Measurements from ENCODE around the gene VEZF1. TPM values are rescaled to one million over a fixed set of nuclear protein-coding genes. Genes with fewer than 3 reads are reported as not detected.
A peak's percentile ranks its signal among the peaks of the same experiment; 100 is the strongest.

Gene VEZF1
- total RNA-seq, 1 donor from 2014 or later = 82.5 TPM

DNA sequence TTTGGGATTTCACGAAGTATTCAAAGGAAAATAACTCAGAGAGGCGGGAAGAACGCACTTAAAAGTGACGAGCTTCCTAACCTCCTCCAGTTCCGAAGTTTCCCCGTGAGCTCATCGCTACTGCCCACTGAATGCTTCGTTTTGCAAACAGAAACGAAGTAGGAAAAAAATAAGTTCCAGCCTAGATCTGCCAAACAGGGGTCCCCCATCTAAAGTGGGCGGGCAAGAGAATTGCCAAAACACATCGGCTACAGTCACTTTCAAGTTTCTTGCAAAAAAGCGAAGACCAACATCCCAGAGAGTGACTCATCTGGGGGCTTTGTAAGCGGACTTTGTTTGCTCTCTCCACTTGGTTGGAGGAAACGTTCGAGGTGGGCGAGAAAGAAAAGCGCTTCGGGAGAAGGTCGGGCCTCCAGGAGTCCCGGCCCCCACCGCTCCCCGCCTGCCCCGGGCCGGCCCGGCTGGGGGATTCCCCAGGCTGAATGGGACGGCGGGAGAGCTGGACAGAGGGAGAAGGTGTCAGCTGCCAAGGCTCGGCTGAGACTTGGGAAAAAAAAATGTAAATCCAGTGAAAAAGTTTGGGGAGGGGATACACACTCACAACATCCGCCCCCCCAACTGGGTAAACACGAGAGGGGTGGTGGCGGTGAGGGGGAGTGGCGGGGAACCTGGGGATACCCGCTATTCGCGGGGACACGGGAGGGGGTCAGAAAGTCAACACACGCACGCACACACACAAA is 1.0 kb downstream of the VEZF1 start:
- TF ChIP-seq, protein P1, sequence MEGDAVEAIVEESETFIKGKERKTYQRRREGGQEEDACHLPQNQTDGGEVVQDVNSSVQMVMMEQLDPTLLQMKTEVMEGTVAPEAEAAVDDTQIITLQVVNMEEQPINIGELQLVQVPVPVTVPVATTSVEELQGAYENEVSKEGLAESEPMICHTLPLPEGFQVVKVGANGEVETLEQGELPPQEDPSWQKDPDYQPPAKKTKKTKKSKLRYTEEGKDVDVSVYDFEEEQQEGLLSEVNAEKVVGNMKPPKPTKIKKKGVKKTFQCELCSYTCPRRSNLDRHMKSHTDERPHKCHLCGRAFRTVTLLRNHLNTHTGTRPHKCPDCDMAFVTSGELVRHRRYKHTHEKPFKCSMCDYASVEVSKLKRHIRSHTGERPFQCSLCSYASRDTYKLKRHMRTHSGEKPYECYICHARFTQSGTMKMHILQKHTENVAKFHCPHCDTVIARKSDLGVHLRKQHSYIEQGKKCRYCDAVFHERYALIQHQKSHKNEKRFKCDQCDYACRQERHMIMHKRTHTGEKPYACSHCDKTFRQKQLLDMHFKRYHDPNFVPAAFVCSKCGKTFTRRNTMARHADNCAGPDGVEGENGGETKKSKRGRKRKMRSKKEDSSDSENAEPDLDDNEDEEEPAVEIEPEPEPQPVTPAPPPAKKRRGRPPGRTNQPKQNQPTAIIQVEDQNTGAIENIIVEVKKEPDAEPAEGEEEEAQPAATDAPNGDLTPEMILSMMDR (IDR thresholded peaks at IDR 0.05; ENCODE audit: unreplicated experiment) = no peak
- no peaks in the 10 kb centered on the region for H3K9me3 Mint-ChIP-seq
- peak overlapping the region; percentile 89 for H3K4me3 Mint-ChIP-seq
- peak overlapping the region; percentile 98 for H3K27ac Mint-ChIP-seq
- H3K36me3 Mint-ChIP-seq = peaks cover 7% of the 10 kb centered on the region
- peak; percentile 32 to 60 for DNase-seq (ENCODE audit: low spot score in 2 of 2, unreplicated experiment in 2 of 2)
- H3K27me3 Mint-ChIP-seq (ENCODE audit: low read depth) = no peaks in the 10 kb centered on the region
- H3K4me1 Mint-ChIP-seq = peaks cover 62% of the 10 kb centered on the region

- no peak for DNase-seq (ENCODE audit: low spot score in 2 of 2, unreplicated experiment in 2 of 2)
- H3K27me3 Mint-ChIP-seq (ENCODE audit: low read depth) = no peaks in the 10 kb centered on the region
- peak overlapping the region; percentile 90 for H3K27ac Mint-ChIP-seq
- peaks cover 9% of the 10 kb centered on the region for H3K36me3 Mint-ChIP-seq
- no peaks in the 10 kb centered on the region for H3K9me3 Mint-ChIP-seq
- TF ChIP-seq, protein P1 (IDR thresholded peaks at IDR 0.05; ENCODE audit: unreplicated experiment) = no peak
- peak overlapping the region; percentile 46 for H3K4me3 Mint-ChIP-seq
- peaks cover 69% of the 10 kb centered on the region for H3K4me1 Mint-ChIP-seq
Measured at GRCh38 chr17:57985675-57985974, 2.4 kb downstream of the VEZF1 start.

DNA sequence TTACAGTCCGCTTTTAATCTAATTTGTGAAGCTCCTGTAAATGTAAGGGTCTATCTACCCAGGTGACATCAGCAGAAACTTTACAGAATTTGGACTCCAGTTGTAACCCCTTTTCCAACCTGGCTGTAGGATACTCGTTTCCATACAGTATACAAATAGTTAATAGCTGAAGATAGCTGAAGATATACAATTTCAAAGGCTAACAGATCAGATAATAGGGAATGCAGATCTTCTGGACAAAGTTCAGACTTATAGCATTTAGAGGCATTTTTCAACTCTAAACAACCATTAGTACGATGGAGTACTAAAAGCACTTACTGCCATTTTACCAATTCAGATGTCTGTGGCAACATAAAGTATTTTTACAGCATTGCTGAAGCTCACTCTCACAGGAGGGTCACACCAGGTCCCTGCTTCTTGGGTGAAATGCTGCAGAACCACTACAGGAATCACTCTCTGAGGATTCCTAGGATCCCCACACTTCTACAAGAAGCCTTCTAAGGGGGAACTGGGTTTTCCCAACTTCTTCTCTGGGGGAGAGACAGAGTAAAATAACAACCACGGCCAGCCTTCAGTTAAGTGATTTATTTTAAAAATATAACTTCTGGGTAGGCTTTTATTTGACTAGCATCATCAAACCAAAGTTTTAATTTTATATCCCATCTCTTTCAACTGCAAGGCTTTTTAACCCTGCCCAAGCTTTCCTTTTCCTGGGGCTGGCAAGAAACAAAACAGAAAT is 2.9 kb downstream of the VEZF1 start:
- TF ChIP-seq, protein P1 (IDR thresholded peaks at IDR 0.05; ENCODE audit: unreplicated experiment) = no peak
- Mint-ChIP-seq H3K9me3 (no peaks in the 10 kb centered on the region), H3K27ac (peak overlapping the region; percentile 90), H3K36me3 (peaks cover 12% of the 10 kb centered on the region), H3K27me3 (ENCODE audit: low read depth) (no peaks in the 10 kb centered on the region), H3K4me1 (peaks cover 69% of the 10 kb centered on the region), H3K4me3 (peak overlapping the region; percentile 46)
- DNase-seq (ENCODE audit: low spot score in 2 of 2, unreplicated experiment in 2 of 2) = no peak

DNA sequence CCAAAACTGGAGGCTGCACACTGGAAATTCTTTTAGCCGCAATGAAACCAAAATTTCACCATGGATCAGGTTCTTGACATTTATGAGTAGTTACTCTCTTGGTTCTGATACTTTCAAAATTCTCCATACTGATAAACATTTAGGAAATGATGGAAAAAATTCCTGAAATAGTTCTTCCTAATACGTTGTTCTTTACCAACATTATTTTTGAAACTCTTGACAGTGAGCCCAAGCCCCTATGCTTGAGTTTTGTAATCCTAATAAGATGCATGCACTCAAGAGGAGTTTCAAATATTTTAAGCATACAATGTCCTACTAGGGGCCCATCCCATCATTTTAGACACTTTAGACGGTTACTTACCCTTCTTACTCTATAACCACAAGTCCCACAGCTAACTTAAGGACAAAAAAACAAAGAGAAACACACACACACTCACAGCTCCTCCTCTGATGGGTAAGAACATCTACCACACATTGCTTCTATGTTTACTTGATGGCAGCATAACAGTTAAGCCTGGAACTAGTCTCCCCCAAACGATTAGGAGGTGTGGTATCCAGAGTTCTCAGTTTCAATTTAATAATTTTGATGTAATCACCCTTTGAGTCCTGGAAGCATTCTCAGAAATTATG is 3.7 kb downstream of the VEZF1 start:
- Mint-ChIP-seq H3K9me3 (no peaks in the 10 kb centered on the region), H3K4me1 (peaks cover 62% of the 10 kb centered on the region), H3K27me3 (ENCODE audit: low read depth) (no peaks in the 10 kb centered on the region), H3K27ac (peak overlapping the region; percentile 90), H3K4me3 (peak overlapping the region; percentile 46), H3K36me3 (peaks cover 12% of the 10 kb centered on the region)
- TF ChIP-seq, protein P1 (IDR thresholded peaks at IDR 0.05; ENCODE audit: unreplicated experiment) = no peak
- DNase-seq (ENCODE audit: low spot score in 2 of 2, unreplicated experiment in 2 of 2) = no peak

DNA sequence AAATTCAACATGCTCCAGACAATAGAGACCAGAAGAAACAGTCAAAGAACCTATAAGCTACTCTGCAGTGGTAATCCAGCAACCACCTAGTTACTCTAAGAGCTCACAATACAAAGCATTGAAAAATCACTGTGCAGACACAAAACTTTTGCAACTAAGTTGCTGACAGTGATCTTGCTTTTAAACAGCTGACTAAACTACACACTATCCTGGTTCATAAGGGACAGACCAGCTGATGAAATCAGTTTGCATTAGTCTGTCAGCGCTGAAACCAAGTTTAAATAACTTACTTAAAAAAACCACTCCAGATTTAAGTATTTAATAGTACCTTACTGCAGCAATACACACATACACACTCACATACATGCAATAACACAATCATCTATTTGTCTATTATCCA is 4.6 kb downstream of the VEZF1 start:
- no peak overlapping the region for H3K4me3 Mint-ChIP-seq

More for the DNA sequence above, 4.6 kb downstream of the VEZF1 start:
- H3K4me1 Mint-ChIP-seq = peaks cover 54% of the 10 kb centered on the region
- H3K27me3 Mint-ChIP-seq (ENCODE audit: low read depth) = no peaks in the 10 kb centered on the region
- H3K27ac Mint-ChIP-seq = peak overlapping the region; percentile 13
- peaks cover 16% of the 10 kb centered on the region for H3K36me3 Mint-ChIP-seq
- no peak for DNase-seq (ENCODE audit: low spot score in 2 of 2, unreplicated experiment in 2 of 2)
- no peaks in the 10 kb centered on the region for H3K9me3 Mint-ChIP-seq
- TF ChIP-seq, protein P1 (IDR thresholded peaks at IDR 0.05; ENCODE audit: unreplicated experiment) = no peak
